Renal cortical epithelial cell (primary cell): ENCODE results near the gene SRRM5. TPM values are rescaled to one million over a fixed set of nuclear protein-coding genes. Genes with fewer than 3 reads are reported as not detected.
"Not testable (repeated sequence)": the region's sequence is repeated elsewhere in the genome, so short reads cannot be mapped to it uniquely, and the experiment has no call there.

ENCODE experiments used
- DNase-seq: peaks from one replicate; pipeline ENCODE4 v3.0.0-alpha.2; 2011; ENCODE audit warnings: low read depth
- total RNA-seq: library from RNA; depleted of rRNA; stranded (reverse); fragments of >200 nt; gene quantifications from 2 replicates; pipeline ENCODE4 v1.2.3, GENCODE V29; 2014

SRRM5 gene
- total RNA-seq, 1 donor from 2014 or later: 0.05 TPM

- no peak for DNase-seq
Measured at GRCh38 chr19:43616306-43616705, 4.4 kb downstream of the SRRM5 start.

GRCh38 chr19:43616954-43617353, 5.1 kb downstream of the SRRM5 start:
- no peak for DNase-seq

- DNase-seq: no peak
Measured at GRCh38 chr19:43618921-43619261, 7.0 kb downstream of the SRRM5 start.

- peak; percentile 82 for DNase-seq
Measured at GRCh38 chr19:43619262-43620060, 7.6 kb downstream of the SRRM5 start, which contains the start of gene ZNF428. ZNF428 (minus strand) TSS chr19:43619629; CDS start chr19:43614304, 5,325 bp downstream.

- DNase-seq: no peak
Measured at GRCh38 chr19:43620061-43621001, 8.4 kb downstream of the SRRM5 start.

- DNase-seq: no peak
Measured at GRCh38 chr19:43622070-43622469, 10.2 kb downstream of the SRRM5 start.

GRCh38 chr19:43622956-43623355, 11.1 kb downstream of the SRRM5 start:
- DNase-seq: no peak

- DNase-seq: no peak
Measured at GRCh38 chr19:43623889-43624670, 12.2 kb downstream of the SRRM5 start.

GRCh38 chr19:43624933-43625332, 13.0 kb downstream of the SRRM5 start:
- no peak for DNase-seq

- no peak for DNase-seq
Measured at GRCh38 chr19:43625918-43626579, 14.2 kb downstream of the SRRM5 start.

GRCh38 chr19:43626838-43627237, 14.9 kb downstream of the SRRM5 start:
- DNase-seq: no peak

- no peak for DNase-seq
Measured at GRCh38 chr19:43628646-43629326, 16.9 kb downstream of the SRRM5 start.

- no peak for DNase-seq
Measured at GRCh38 chr19:43631491-43631890, 19.6 kb downstream of the SRRM5 start.

- DNase-seq: no peak
Measured at GRCh38 chr19:43633520-43633919, 21.6 kb downstream of the SRRM5 start.

- DNase-seq: no peak
Measured at GRCh38 chr19:43634068-43634467, 22.2 kb downstream of the SRRM5 start.

- no peak for DNase-seq
Measured at GRCh38 chr19:43634506-43634871, 22.6 kb downstream of the SRRM5 start.

- DNase-seq: no peak
Measured at GRCh38 chr19:43634872-43635560, 23.1 kb downstream of the SRRM5 start.

- DNase-seq: not testable (repeated sequence)
Measured at GRCh38 chr19:43635561-43635940, 23.7 kb downstream of the SRRM5 start.

GRCh38 chr19:43636121-43636683, 24.3 kb downstream of the SRRM5 start:
- DNase-seq: peak; percentile 55
